HCT116 (cell line): Measurements from ENCODE around the gene ARIH2. TPM values are rescaled to one million over a fixed set of nuclear protein-coding genes. Genes with fewer than 3 reads are reported as not detected.

Source experiments
- ATAC-seq: fragments of 200-7000 bp; cut with Tn5 transposase; 2 replicates; pipeline ENCODE4 v1.9.1; 2020; ENCODE audit warnings: mild to moderate bottlenecking, moderate library complexity
- BruUV-seq: library from RNA; stranded (reverse); fragments of 400-500 nt; replicated peaks from 2 replicates; lab custom pipeline; 2021; lab: Mats Ljungman, UMichigan
- CTCF ChIA-PET: fragments of 300-600 bp; sonication (Branson Sonifier 250); formaldehyde crosslinking; loops from one replicate; lab custom pipeline; 2021; ENCODE audit warnings: antibody characterized with exemption; lab: Charles Lee
- POLR2A ChIA-PET: fragments of 300-600, 350-600 bp; sonication (Branson Sonifier 250); formaldehyde crosslinking; loops from one replicate; lab custom pipeline; 2021; ENCODE audit warnings: antibody characterized with exemption; lab: Charles Lee
- RAD21 ChIA-PET, 2 experiments: fragments of 300-600 bp; sonication (Branson Sonifier 250); formaldehyde crosslinking; loops; one replicate each; lab custom pipeline; 2023; ENCODE audit warnings: low total read pairs in 2 of 2; ENCODE audit not compliant: uncharacterized antibody in 2 of 2, unreplicated experiment in 2 of 2, low non-redundant PET in 1 of 2; lab: Charles Lee
- DNase-seq: peaks from one replicate; pipeline ENCODE4 v3.0.0-alpha.2; 2010; ENCODE audit warnings: low read depth, low spot score
- H2AFZ ChIP-seq: fragments of 200-600 bp; shearing (Covaris generic), sonication (generic); 2 replicates; pipeline ENCODE4 v1.6.1; 2017; ENCODE audit warnings: low read depth, mixed run types, mixed read lengths, antibody characterized with exemption, low read length; ENCODE audit not compliant: poor library complexity, severe bottlenecking
- H3K27ac ChIP-seq: 2 replicates; pipeline ENCODE4 v1.5.1; 2012; ENCODE audit warnings: low read depth, low read length
- H3K27me3 ChIP-seq: fragments of 200-600 bp; sonication (generic); 2 replicates; pipeline ENCODE4 v1.6.1; 2016; ENCODE audit warnings: mixed run types, low read length, mixed read lengths; ENCODE audit not compliant: insufficient read depth
- H3K36me3 ChIP-seq, 2 experiments: fragments of 200-500 bp in 1 of 2; fragments of 200-600 bp in 1 of 2; sonication (Bioruptor generic) in 1 of 2; sonication (generic) in 1 of 2; 2 replicates each; pipeline versions ENCODE4 v1.5.1 to v1.6.1; 2014 to 2016; ENCODE audit warnings: low read length in 2 of 2, inconsistent platforms in 1 of 2, mixed read lengths in 1 of 2, mixed run types in 1 of 2; ENCODE audit not compliant: insufficient read depth in 2 of 2, control insufficient read depth in 1 of 2
- H3K4me1 ChIP-seq, 2 experiments: fragments of 200-600 bp in 1 of 2; sonication (generic) in 1 of 2; 2 replicates each; pipeline versions ENCODE4 v1.5.1 to v1.6.1; 2012 to 2017; ENCODE audit warnings: low read length in 2 of 2, inconsistent platforms in 1 of 2, mild to moderate bottlenecking in 1 of 2, mixed read lengths in 1 of 2, mixed run types in 1 of 2, moderate library complexity in 1 of 2; ENCODE audit not compliant: insufficient read depth in 2 of 2, control insufficient read depth in 1 of 2
- H3K4me2 ChIP-seq: fragments of 200-600 bp; sonication (generic); 2 replicates; pipeline ENCODE4 v1.6.1; 2017; ENCODE audit warnings: mixed run types, low read length, mixed read lengths
- H3K4me3 ChIP-seq, 2 experiments: fragments of 200-600 bp in 1 of 2; sonication (generic) in 1 of 2; replicated peaks in 1 of 2; 2 replicates each; pipeline ENCODE4 v1.5.1; 2011 to 2016; ENCODE audit warnings: low read length in 2 of 2, control low read depth in 1 of 2, low read depth in 1 of 2, mild to moderate bottlenecking in 1 of 2, mixed read lengths in 1 of 2, mixed run types in 1 of 2
- H3K79me2 ChIP-seq: fragments of 200-600 bp; sonication (generic); 2 replicates; pipeline ENCODE4 v1.6.1; 2017; ENCODE audit warnings: mild to moderate bottlenecking, mixed run types, low read length, moderate library complexity, mixed read lengths; ENCODE audit not compliant: insufficient read depth
- H3K9ac ChIP-seq: fragments of 200-600 bp; sonication (generic); 2 replicates; pipeline ENCODE4 v1.6.1; 2016; ENCODE audit warnings: low read length, mixed read lengths
- H3K9me2 ChIP-seq: fragments of 200-600 bp; sonication (generic), shearing (Covaris generic); 2 replicates; pipeline ENCODE4 v1.6.1; 2017; ENCODE audit warnings: mixed run types, mild to moderate bottlenecking, moderate library complexity; ENCODE audit not compliant: insufficient read depth
- H3K9me3 ChIP-seq, 2 experiments: fragments of 200-500 bp in 1 of 2; fragments of 200-600 bp in 1 of 2; sonication (Bioruptor generic) in 1 of 2; sonication (generic) in 1 of 2; 2 replicates each; pipeline ENCODE4 v1.6.1; 2014 to 2017; ENCODE audit warnings: low read length in 2 of 2, mixed read lengths in 2 of 2, inconsistent platforms in 1 of 2, low read depth in 1 of 2, mild to moderate bottlenecking in 1 of 2, mixed run types in 1 of 2, moderate library complexity in 1 of 2; ENCODE audit not compliant: control insufficient read depth in 1 of 2, insufficient read depth in 1 of 2
- H4K20me1 ChIP-seq: fragments of 200-600 bp; sonication (generic), shearing (Covaris generic); 2 replicates; pipeline ENCODE4 v1.6.1; 2017; ENCODE audit warnings: mixed run types, mild to moderate bottlenecking, moderate library complexity; ENCODE audit not compliant: insufficient read depth
- CBX3 ChIP-seq: IDR thresholded peaks from 2 replicates; pipeline ENCODE4 v1.6.1; 2012; ENCODE audit warnings: low read depth
- CEBPB ChIP-seq: IDR thresholded peaks from 2 replicates; pipeline ENCODE4 v1.6.1; 2012; ENCODE audit warnings: low read depth
- EGR1 ChIP-seq: IDR thresholded peaks from 2 replicates; pipeline ENCODE4 v1.6.1; 2012; ENCODE audit warnings: low read depth
- EZH2 ChIP-seq: fragments of 200-600 bp; sonication (generic); IDR thresholded peaks from 2 replicates; pipeline ENCODE4 v1.6.1; 2017; ENCODE audit warnings: antibody characterized with exemption, mixed run types
- EZH2phosphoT487 ChIP-seq: fragments of 200-600 bp; IDR thresholded peaks from 2 replicates; pipeline ENCODE4 v1.6.1; 2018; ENCODE audit warnings: antibody characterized with exemption, borderline replicate concordance
- JUND ChIP-seq: IDR thresholded peaks from 2 replicates; pipeline ENCODE4 v1.6.1; 2012
- POLR2A ChIP-seq: IDR thresholded peaks from 2 replicates; pipeline ENCODE4 v1.7.0; 2011; ENCODE audit warnings: borderline replicate concordance; ENCODE audit not compliant: insufficient read depth, insufficient read length; ENCODE audit errors: extremely low read depth
- POLR2AphosphoS5 ChIP-seq: IDR thresholded peaks from 2 replicates; pipeline ENCODE4 v1.6.1; 2011; ENCODE audit warnings: mild to moderate bottlenecking, low read depth, low read length, moderate library complexity
- SIN3A ChIP-seq: IDR thresholded peaks from 2 replicates; pipeline ENCODE4 v1.6.1; 2012; ENCODE audit warnings: low read depth
- SP1 ChIP-seq: IDR thresholded peaks from 2 replicates; pipeline ENCODE4 v1.6.1; 2012; ENCODE audit warnings: low read depth
- ZFX ChIP-seq: fragments of 450-650 bp; IDR thresholded peaks from 2 replicates; pipeline ENCODE4 v1.6.1; 2017
- ZNF274 ChIP-seq: fragments of 200-500 bp; sonication (Bioruptor generic); IDR thresholded peaks from 2 replicates; pipeline ENCODE4 v1.6.1; 2014; ENCODE audit warnings: mild to moderate bottlenecking, low read depth, low read length, inconsistent platforms
- intact Hi-C: fragments of 100-400 bp; cut with micrococcal nuclease; formaldehyde crosslinking; loops from 2 replicates; pipeline ENCODE4 v1.10.0; 2022
- total RNA-seq: library from RNA; stranded (reverse); gene quantifications from one replicate; pipeline ENCODE4 v1.2.1, GENCODE V29; 2021; ENCODE audit not compliant: unreplicated experiment
- TF ChIP-seq, protein P1 (sequence below): IDR thresholded peaks from 2 replicates; pipeline ENCODE4 v1.6.1; 2011; ENCODE audit warnings: mild to moderate bottlenecking, low read length, moderate library complexity; ENCODE audit not compliant: insufficient replicate concordance; ENCODE audit errors: extremely low read depth
- TF ChIP-seq, protein P2 (sequence below): IDR thresholded peaks from 2 replicates; pipeline ENCODE4 v1.6.1; 2012; ENCODE audit warnings: low read depth
- TF ChIP-seq, protein P3 (sequence below): IDR thresholded peaks from 2 replicates; pipeline ENCODE4 v1.6.1; 2012
- TF ChIP-seq, protein P4 (sequence below): IDR thresholded peaks from 2 replicates; pipeline ENCODE4 v1.6.1; 2012
- TF ChIP-seq, protein P5 (sequence below), 3 experiments: fragments of 200-600 bp in 1 of 3; sonication (generic) in 1 of 3; IDR thresholded peaks in 2 of 3; conservative IDR thresholded peaks in 1 of 3; 2 replicates each; pipeline ENCODE4 v1.5.1; 2012 to 2017; ENCODE audit warnings: low read depth in 2 of 3, low read length in 2 of 3, antibody characterized with exemption in 1 of 3, borderline replicate concordance in 1 of 3, control low read depth in 1 of 3, mild to moderate bottlenecking in 1 of 3, mixed read lengths in 1 of 3, mixed run types in 1 of 3, moderate library complexity in 1 of 3; ENCODE audit not compliant: insufficient read depth in 1 of 3

Gene ARIH2
- total RNA-seq, 1 experiment from 2014 or later, result 105 TPM

DNA sequence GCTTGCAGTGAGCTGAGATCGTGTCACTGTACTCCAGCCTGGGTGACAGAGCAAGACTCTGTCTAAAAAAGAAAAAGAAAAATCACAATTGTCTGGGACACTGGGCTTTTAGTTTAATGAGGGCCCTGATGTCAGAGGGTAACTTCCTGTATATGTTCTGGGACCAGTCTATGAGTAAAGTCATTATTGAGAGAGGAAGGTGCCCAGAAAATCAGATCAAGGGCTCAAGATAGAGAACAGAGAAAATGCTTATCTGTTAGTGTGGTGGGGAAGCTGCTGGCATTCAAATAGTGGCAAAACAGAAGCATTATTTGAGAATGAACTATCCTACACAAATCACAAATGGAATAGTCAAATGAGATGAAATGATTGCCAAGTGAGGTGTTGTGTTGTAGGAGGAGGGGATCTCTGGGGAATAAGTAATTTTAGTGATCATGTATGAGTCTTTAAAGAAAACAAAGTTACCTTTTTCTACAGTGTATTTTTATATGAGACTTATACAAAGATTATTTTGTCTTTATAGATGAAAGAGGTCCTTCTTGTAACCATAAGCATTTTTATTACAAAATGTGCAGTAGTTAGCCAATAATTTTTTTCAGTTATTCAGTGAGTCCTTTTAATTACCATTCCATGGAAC lies 13.4 kb downstream of the ARIH2 start:
- intact Hi-C loops, result no loop called here
- peaks cover 98% of the 10 kb centered on the region for H3K79me2 ChIP-seq
- ChIA-PET RAD21 (no interaction called here), POLR2A (no interaction called here), CTCF (no interaction called here)
- no peak overlapping the region for H3K27ac ChIP-seq
- H3K27me3 ChIP-seq, result no peaks in the 10 kb centered on the region
- DNase-seq, result no peak
- H3K36me3 ChIP-seq, result peaks cover 12 to 41% of the 10 kb centered on the region in 2 experiments
- no peaks in the 10 kb centered on the region for H3K9me3 ChIP-seq
- no peak overlapping the region for H2AFZ ChIP-seq
- no TSS peak for BruUV-seq
- no peak for ATAC-seq
- no peak overlapping the region for H3K4me2 ChIP-seq
- H3K9me2 ChIP-seq, result no peaks in the 10 kb centered on the region
- peaks cover 26% of the 10 kb centered on the region; the same call in 1 of the 2 replicates for H4K20me1 ChIP-seq
- peaks cover 5 to 11% of the 10 kb centered on the region in 2 experiments for H3K4me1 ChIP-seq
- H3K9ac ChIP-seq, result no peak overlapping the region
- no peak overlapping the region for H3K4me3 ChIP-seq
- TF ChIP-seq POLR2A (no peak), EGR1 (no peak), POLR2AphosphoS5 (no peak), EZH2phosphoT487 (no peak), CBX3 (no peak), ZFX (no peak), JUND (no peak), SIN3A (no peak), ZNF274 (no peak), SP1 (no peak), EZH2 (no peak), CEBPB (no peak)
- TF ChIP-seq, protein P1, sequence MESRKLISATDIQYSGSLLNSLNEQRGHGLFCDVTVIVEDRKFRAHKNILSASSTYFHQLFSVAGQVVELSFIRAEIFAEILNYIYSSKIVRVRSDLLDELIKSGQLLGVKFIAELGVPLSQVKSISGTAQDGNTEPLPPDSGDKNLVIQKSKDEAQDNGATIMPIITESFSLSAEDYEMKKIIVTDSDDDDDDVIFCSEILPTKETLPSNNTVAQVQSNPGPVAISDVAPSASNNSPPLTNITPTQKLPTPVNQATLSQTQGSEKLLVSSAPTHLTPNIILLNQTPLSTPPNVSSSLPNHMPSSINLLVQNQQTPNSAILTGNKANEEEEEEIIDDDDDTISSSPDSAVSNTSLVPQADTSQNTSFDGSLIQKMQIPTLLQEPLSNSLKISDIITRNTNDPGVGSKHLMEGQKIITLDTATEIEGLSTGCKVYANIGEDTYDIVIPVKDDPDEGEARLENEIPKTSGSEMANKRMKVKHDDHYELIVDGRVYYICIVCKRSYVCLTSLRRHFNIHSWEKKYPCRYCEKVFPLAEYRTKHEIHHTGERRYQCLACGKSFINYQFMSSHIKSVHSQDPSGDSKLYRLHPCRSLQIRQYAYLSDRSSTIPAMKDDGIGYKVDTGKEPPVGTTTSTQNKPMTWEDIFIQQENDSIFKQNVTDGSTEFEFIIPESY, result no peak
- TF ChIP-seq, protein P2, sequence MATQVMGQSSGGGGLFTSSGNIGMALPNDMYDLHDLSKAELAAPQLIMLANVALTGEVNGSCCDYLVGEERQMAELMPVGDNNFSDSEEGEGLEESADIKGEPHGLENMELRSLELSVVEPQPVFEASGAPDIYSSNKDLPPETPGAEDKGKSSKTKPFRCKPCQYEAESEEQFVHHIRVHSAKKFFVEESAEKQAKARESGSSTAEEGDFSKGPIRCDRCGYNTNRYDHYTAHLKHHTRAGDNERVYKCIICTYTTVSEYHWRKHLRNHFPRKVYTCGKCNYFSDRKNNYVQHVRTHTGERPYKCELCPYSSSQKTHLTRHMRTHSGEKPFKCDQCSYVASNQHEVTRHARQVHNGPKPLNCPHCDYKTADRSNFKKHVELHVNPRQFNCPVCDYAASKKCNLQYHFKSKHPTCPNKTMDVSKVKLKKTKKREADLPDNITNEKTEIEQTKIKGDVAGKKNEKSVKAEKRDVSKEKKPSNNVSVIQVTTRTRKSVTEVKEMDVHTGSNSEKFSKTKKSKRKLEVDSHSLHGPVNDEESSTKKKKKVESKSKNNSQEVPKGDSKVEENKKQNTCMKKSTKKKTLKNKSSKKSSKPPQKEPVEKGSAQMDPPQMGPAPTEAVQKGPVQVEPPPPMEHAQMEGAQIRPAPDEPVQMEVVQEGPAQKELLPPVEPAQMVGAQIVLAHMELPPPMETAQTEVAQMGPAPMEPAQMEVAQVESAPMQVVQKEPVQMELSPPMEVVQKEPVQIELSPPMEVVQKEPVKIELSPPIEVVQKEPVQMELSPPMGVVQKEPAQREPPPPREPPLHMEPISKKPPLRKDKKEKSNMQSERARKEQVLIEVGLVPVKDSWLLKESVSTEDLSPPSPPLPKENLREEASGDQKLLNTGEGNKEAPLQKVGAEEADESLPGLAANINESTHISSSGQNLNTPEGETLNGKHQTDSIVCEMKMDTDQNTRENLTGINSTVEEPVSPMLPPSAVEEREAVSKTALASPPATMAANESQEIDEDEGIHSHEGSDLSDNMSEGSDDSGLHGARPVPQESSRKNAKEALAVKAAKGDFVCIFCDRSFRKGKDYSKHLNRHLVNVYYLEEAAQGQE, result no peak
- TF ChIP-seq, protein P3, sequence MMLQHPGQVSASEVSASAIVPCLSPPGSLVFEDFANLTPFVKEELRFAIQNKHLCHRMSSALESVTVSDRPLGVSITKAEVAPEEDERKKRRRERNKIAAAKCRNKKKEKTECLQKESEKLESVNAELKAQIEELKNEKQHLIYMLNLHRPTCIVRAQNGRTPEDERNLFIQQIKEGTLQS, result no peak
- TF ChIP-seq, protein P4, sequence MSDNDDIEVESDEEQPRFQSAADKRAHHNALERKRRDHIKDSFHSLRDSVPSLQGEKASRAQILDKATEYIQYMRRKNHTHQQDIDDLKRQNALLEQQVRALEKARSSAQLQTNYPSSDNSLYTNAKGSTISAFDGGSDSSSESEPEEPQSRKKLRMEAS, result no peak
- TF ChIP-seq, protein P5, sequence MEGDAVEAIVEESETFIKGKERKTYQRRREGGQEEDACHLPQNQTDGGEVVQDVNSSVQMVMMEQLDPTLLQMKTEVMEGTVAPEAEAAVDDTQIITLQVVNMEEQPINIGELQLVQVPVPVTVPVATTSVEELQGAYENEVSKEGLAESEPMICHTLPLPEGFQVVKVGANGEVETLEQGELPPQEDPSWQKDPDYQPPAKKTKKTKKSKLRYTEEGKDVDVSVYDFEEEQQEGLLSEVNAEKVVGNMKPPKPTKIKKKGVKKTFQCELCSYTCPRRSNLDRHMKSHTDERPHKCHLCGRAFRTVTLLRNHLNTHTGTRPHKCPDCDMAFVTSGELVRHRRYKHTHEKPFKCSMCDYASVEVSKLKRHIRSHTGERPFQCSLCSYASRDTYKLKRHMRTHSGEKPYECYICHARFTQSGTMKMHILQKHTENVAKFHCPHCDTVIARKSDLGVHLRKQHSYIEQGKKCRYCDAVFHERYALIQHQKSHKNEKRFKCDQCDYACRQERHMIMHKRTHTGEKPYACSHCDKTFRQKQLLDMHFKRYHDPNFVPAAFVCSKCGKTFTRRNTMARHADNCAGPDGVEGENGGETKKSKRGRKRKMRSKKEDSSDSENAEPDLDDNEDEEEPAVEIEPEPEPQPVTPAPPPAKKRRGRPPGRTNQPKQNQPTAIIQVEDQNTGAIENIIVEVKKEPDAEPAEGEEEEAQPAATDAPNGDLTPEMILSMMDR (IDR thresholded peaks at IDR 0.05 in 2 of 3, conservative IDR thresholded peaks at IDR 0.05 in 1 of 3; ENCODE audit: borderline replicate concordance in 1 of 3, insufficient read depth in 1 of 3, low read depth in 2 of 3, low read length in 2 of 3), result no peak
